Measurements from ENCODE around the gene ACVR2A.
A peak's percentile ranks its signal among the peaks of the same experiment; 100 is the strongest.

Gene ACVR2A

DNA sequence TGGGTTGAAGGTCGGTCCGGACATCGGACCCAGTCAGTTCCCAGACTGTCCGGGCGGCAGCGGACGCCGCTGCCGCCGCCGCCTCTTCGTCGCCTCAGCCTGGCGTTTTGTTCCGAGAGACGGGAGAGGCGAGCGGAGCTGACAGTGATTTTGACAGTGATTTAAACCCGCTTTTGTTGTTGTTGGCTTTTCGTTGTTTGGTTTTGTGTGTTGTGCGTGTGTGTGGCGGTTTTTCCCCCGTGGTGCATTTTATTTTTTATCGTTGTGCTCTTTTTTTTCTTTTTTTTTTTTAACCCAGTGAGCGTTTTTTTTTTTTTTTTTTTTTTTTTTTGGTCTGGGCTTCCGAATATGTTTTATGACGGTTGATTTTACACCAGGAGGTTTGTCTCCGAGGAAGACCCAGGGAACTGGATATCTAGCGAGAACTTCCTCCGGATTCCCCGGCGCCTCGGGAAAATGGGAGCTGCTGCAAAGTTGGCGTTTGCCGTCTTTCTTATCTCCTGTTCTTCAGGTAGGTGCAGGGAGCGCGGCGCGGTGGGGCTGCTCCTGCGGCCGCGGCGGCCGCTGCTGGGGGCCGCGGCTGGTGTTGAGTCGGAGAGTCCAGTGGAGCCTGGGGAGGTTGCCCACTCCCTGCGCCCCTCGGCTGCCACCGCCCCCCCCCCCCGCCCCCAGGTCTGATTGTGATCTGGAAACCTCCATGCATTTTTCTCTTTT, at the start of gene ACVR2A:
ACVR2A (plus strand) TSS at position 333 of the 714 bp plus-strand sequence; CDS start at position 457, 124 bp downstream.
- DNase-seq, result peak; percentile 76

DNA sequence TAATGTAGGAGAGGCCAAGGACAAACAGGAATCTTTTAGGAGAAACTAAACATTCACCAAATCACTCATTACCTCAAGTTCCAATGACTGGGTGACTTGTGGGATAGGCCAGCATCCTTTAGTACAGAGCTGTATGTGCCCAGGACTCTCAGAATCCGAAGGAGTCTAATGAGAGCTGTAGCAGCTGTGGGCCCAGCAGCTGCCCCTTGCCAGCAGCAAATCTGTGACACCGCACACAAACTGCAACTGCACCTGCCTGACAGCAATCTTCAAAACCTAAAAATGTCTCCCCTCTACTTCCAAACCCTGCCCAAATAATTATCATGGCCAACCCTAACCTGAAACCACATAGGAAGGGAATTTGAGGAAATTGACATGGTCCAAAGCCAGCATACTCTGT, 44.5 kb upstream of the ACVR2A start:
- no peak for DNase-seq

DNA sequence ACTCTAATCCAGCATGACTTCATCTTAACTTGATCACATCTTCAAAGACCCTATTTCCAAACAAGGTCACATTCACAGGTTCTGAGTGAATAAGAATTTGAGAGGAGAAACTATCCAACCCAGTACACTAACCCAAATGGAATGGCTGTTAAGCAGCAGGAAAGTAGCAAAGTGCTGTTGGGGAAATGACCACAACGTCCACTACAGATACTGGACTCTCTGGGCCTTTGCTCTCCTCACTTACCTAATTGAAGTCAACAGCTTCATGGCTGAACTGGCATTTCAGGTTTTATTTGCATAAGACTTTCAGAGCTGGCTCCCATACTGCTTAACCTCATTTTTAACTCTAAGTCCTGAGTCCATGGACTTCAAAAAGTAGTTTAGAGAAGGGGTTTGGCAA, 38.0 kb upstream of the ACVR2A start:
- DNase-seq, result no peak

- DNase-seq, result no peak
These were observed 36.3 kb upstream of the ACVR2A start for GRCh38 chr2:147808520-147808919.

- no peak for DNase-seq
These were observed 33.7 kb upstream of the ACVR2A start for GRCh38 chr2:147810883-147811765.

- no peak for DNase-seq
These were observed 26.1 kb upstream of the ACVR2A start for GRCh38 chr2:147818741-147819140.

DNA sequence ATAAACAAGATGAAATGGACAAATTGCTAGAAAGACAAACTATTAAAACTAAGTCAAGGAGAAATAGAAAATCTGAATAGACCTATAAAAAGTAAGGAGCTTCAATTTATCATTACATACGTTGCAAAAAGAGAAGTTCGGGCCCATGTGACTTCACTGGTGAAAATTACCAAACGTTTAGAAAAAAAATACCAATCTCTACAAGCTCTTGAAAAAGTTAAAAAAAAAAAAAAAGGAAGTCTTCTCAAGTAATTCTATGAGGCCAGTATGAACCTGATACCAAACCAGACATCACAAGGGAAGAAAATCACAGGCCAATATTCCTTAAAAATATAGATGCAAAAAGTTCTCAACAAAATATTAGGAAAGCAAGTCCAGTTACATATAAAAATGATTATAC, 20.2 kb upstream of the ACVR2A start:
- DNase-seq, result no peak

- DNase-seq, result no peak
These were observed 18.3 kb upstream of the ACVR2A start for GRCh38 chr2:147826278-147827087.

DNA sequence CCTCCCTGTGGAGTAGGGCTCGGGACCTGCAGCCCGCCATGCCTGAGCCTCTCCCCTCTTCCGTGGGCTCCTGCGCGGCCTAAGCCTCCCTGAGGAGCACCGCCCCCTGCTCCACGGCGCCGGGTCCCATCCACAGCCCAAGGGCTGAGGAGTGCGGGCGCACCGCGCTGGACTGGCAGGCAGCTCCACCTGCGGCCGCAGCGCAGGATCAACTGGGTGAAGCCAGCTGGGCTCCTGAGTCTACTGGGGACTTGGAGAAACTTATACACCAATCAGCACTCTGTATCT, 17.8 kb upstream of the ACVR2A start:
- no peak for DNase-seq

GRCh38 chr2:147829106-147829505, 15.7 kb upstream of the ACVR2A start:
- no peak for DNase-seq

DNA sequence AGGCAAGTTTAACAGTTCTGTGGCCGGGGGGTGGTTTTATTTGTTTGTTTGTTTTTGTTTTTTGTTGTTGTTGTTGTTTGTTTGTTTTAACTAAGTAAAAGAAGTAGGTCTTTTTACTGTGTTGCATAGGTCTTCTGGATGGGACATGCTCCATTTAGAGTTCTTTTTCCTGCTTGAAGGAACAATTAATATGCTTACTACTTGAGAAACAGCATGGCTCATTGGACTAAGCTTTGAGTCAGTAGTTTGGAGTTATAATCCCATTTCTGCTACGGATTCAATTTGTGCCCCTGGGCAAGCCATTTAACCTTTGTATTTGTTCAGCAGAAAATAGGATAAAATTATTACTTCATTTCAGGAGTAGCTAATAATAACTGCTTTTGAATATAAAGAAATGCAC, 8.7 kb upstream of the ACVR2A start:
- no peak for DNase-seq

DNA sequence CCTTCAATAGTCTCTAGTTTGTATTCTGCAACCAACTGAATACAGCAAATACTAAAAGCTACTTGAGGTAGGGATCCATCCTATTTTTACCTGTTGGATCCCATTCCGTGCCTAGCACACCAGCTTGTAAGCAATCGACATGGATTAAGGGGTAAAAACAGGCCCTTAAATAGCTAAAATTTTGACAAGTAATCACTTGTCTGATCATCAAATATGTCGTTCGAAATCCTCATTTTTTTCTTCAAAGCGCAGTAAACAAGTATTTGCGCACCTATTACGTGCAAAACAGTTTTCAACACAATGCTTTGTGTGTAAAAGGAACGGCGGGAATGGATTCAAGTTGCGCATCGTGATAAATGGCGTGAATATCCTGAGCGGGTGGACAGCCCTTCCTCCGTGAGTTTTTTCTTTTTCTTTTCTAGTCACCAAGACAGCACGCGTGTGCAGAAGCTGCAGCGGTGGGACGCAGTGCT, 1.4 kb upstream of the ACVR2A start:
- DNase-seq, result no peak

GRCh38 chr2:147843864-147844696, 749 bp upstream of the ACVR2A start:
- peak; percentile 91 for DNase-seq

- DNase-seq, result no peak
These were observed 662 bp downstream of the ACVR2A start for GRCh38 chr2:147845411-147845971.

DNA sequence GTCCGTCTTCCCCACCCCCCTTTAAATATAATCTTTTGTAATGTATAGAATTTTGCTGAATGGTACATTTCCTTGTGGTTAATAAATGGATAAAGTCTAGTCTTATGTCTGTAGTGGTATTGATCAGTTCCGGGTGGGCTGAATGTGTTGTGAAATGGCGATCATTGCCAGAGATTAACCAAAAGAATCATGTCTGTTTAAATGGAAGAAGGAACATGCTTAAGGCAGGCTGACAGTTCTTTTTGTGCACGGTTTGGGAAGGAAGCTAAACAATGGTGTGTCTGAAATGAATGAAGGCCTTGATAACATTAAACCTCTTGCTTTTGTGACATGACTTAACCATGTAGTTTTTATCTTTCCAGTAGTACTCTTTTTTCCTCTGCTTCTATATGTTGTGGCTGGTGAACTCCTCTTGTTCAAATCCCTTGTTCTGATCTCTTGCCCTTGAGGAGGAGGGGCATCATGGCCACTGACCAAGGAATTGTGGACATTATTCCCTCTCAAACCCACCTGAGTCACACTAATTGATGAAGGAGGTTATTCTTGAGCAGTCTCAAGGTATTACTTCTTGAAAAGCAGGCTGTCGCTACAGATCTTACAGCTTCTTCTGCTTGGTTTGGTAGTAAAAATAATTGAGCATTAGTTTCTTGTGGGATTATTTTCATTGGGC, 1.7 kb downstream of the ACVR2A start:
- no peak for DNase-seq

DNA sequence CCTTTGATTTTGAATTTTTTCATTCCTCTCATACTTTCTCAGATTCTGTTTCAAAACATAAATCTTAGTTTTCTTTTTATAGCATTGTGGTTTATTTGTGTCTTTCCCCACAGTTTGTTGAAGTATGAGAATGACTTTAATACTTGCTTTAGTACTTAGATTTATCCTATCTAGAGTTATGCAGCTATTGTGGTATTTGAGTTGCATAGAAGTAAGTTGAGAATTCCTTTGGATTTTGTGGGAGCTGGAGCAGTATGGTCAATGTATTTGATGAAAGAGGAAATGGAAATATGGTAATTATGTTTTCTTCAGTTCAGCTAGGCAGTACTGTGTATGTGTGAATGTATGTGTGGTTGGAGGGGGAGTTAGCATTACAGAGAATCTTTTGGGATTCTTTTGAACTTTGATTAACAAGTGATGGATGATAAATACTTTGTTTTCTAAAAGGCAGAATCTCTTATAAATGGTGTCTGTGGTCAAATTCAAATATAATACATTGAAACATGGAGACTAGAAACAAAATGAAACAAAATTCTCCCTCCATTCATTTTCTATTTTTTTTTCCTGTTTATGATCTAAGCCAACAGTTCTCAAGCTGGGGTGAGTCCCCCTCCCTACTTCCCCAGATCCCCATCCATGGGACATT, 3.0 kb downstream of the ACVR2A start:
- DNase-seq, result no peak

DNA sequence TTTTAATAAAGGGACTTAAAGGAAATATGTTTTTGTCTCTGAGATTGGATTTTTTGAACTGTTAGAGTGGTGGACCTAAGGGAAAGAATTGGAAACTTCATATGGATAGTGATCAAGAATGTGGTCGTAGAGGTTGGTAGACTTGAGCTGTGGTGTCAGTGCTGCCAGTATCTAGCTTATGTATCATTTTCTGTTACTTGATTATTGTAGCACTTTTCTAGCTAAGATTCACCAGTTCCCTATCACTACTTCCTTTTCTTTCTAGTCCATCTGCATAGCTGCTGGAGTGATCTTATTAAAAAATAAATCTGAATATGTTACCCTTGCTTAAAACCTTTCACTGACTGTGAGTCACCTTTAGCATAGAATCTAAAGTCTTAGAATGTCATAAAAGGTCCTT, 6.0 kb downstream of the ACVR2A start:
- DNase-seq, result no peak

DNA sequence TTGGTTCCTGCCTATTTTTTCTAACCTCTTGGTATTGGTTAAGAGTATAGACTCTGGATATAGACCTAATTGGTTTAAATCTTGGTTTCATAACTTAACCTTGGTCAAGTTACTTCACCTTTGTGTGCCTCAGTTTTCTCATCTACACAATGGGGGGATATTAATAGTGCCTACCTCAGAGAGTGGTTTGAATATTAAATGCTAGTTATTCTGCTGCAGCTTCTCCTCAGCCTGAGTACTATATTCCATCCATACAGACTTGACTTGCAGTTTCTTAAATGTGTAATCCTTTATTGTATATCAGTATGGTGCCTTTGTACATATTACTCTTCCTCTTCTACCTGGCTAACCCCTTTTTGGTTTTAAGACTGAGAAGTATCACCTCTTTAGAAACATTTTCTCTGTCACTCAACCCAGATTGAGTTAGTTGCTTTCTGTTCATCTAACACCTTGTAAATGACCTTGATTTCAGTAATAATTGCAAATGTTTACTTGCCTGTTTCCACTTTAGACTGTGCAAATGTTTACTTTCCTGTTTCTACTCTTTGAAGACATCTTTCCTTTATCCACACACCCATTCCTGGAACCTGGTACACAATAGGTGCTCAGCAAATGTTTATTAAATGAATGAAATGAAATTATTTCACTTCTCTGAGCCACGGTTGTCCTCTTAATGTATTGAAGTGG, 6.6 kb downstream of the ACVR2A start:
- DNase-seq, result no peak

- no peak for DNase-seq
These were observed 9.8 kb downstream of the ACVR2A start for GRCh38 chr2:147854557-147855134.

GRCh38 chr2:147855316-147855715, 10.5 kb downstream of the ACVR2A start:
- DNase-seq, result no peak

Data from NCI-H1092 treated with DMSO at 0.1 percent for 48 hours (cell line).